Testis (tissue), 2 donors: ENCODE data around the gene C3.

ENCODE experiments used
- POLR2A ChIP-seq: fragments of 450-650 bp; IDR thresholded peaks from one replicate; pipeline ENCODE4 v1.6.1; 2017; ENCODE audit warnings: antibody characterized with exemption, mild to moderate bottlenecking, moderate library complexity
- TF ChIP-seq, protein P1 (sequence below), 3 experiments: fragments of 450-650 bp in 2 of 3; fragments of 200-600 bp in 1 of 3; sonication (generic) in 1 of 3; IDR thresholded peaks; one replicate each; pipeline ENCODE4 v1.5.1; 2016 to 2019; ENCODE audit warnings: antibody characterized with exemption in 3 of 3, mild to moderate bottlenecking in 2 of 3, moderate library complexity in 1 of 3

DNA sequence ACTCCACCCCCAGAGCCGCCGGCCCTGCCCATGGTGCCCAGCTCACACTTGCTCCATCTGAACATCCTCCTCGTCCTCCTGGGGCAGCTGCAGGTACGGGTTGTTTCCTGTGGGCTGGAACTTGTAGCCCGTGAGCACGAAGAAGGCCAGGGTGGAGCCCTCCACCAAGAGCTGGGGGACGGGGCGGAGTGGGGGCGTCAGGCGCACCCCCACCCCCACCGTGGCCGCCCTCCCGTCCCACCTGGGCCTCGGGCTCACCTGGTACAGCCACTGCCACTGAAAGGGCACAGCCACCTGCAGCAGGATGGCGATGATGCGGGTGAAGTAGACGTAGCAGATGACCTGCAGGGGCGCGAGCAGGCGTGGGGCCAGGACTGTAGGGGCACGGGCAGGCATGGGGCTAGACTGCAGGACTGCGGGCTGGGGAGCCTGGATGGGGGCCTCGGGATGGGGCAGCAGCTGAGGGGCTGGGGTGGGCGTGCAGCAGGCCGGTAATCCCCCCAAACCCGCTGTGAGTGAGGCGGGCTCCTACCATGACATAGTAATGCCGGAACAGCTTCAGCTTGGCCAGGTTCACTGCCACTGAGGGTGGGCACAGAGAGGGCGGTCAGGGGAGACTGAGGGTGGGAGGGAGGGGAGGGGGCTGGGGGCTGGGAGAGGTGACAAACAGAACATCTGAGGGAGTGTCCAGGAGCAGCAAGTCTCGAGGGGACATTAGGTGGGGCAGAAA lies 10.7 kb upstream of the C3 start:
- TF ChIP-seq, protein P1, sequence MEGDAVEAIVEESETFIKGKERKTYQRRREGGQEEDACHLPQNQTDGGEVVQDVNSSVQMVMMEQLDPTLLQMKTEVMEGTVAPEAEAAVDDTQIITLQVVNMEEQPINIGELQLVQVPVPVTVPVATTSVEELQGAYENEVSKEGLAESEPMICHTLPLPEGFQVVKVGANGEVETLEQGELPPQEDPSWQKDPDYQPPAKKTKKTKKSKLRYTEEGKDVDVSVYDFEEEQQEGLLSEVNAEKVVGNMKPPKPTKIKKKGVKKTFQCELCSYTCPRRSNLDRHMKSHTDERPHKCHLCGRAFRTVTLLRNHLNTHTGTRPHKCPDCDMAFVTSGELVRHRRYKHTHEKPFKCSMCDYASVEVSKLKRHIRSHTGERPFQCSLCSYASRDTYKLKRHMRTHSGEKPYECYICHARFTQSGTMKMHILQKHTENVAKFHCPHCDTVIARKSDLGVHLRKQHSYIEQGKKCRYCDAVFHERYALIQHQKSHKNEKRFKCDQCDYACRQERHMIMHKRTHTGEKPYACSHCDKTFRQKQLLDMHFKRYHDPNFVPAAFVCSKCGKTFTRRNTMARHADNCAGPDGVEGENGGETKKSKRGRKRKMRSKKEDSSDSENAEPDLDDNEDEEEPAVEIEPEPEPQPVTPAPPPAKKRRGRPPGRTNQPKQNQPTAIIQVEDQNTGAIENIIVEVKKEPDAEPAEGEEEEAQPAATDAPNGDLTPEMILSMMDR (IDR thresholded peaks at IDR 0.05), result no peak
- TF ChIP-seq POLR2A, result no peak
